Measurements from ENCODE around the gene IL3.

The IL3 gene

DNA sequence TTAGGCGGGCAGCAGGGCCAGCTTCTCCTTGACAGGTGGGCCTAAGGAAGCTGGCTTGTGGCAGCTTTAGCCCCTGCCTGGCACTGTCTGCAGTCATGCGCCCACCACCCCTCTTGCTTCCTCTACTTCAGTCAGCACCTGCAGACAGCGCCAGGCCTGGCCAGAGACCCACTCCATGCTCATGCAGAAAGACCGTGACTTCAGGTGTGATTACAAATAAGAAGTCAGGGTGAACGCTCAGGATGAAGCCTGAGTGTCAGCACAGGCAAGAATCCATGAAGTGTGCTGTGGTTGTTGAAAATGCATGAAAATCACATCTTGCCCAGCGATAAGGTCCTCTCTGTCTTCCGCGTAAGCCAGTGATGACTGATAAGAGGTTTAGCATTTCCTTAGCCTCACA is 16.5 kb downstream of the IL3 start:
- ATAC-seq: no peak
- no peak for TF ChIP-seq TCF4 (CRISPR knock-in tag; IDR thresholded peaks at IDR 0.05; ENCODE audit: borderline replicate concordance)
- no peak for TF ChIP-seq PPARA (CRISPR knock-in tag; IDR thresholded peaks at IDR 0.05; ENCODE audit: borderline replicate concordance)
- TF ChIP-seq, protein P1, sequence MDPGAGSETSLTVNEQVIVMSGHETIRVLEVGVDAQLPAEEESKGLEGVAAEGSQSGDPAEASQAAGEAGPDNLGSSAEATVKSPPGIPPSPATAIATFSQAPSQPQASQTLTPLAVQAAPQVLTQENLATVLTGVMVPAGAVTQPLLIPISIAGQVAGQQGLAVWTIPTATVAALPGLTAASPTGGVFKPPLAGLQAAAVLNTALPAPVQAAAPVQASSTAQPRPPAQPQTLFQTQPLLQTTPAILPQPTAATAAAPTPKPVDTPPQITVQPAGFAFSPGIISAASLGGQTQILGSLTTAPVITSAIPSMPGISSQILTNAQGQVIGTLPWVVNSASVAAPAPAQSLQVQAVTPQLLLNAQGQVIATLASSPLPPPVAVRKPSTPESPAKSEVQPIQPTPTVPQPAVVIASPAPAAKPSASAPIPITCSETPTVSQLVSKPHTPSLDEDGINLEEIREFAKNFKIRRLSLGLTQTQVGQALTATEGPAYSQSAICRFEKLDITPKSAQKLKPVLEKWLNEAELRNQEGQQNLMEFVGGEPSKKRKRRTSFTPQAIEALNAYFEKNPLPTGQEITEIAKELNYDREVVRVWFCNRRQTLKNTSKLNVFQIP (CRISPR knock-in tag; IDR thresholded peaks at IDR 0.05; ENCODE audit: borderline replicate concordance, low read depth): no peak
- no peak for TF ChIP-seq OSR1 (CRISPR knock-in tag; IDR thresholded peaks at IDR 0.05)

DNA sequence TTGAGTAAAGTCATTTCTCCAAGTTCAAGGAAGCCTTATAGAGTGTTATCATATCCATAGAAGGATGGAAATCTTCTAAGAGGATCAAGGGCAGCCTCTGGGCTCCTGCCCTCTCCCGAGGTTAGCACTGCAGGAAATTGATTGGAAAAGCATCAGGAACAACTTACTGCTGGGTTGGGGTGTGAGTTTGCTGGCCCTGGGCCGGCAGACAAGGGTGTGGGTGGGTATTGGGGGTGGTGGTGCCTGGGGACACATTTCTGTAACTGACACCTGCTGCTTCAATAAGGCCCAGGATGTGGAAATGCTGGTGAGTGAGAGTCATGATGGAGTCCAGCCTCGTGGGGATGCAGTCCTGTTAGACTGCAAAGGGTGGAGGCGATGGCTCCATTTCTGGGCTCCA is 18.6 kb downstream of the IL3 start:
- TF ChIP-seq ZC3H10 (CRISPR knock-in tag; IDR thresholded peaks at IDR 0.05): no peak
- TF ChIP-seq, protein P2, sequence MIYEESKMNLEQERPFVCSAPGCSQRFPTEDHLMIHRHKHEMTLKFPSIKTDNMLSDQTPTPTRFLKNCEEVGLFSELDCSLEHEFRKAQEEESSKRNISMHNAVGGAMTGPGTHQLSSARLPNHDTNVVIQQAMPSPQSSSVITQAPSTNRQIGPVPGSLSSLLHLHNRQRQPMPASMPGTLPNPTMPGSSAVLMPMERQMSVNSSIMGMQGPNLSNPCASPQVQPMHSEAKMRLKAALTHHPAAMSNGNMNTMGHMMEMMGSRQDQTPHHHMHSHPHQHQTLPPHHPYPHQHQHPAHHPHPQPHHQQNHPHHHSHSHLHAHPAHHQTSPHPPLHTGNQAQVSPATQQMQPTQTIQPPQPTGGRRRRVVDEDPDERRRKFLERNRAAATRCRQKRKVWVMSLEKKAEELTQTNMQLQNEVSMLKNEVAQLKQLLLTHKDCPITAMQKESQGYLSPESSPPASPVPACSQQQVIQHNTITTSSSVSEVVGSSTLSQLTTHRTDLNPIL (CRISPR knock-in tag; IDR thresholded peaks at IDR 0.05; ENCODE audit: low read depth): no peak
- ATAC-seq: no peak

DNA sequence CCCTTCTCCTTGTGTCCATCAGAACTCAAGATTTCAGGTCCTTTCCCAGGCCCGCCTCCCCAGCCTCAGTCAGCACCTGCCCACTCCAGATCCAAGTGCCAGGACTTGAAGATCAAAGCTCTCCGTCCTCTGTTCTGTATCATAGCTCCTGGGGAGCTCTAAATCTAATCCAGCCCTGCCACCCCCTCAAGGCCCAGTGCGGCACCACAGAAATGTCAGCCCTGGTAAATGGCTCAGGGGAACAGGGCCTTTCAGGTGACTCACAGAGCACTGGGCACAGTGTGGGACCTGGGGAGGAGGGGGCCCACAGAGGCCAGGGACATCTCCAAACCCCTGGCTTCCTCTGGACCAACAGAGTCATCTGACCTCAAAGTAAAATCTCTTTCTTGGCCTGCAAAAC is 19.2 kb downstream of the IL3 start:
- ATAC-seq: no peak
- no peak for TF ChIP-seq SNAI2 (CRISPR knock-in tag; IDR thresholded peaks at IDR 0.05)
- no peak for TF ChIP-seq ZNF8 (CRISPR knock-in tag; IDR thresholded peaks at IDR 0.05)
- TF ChIP-seq, protein P3, sequence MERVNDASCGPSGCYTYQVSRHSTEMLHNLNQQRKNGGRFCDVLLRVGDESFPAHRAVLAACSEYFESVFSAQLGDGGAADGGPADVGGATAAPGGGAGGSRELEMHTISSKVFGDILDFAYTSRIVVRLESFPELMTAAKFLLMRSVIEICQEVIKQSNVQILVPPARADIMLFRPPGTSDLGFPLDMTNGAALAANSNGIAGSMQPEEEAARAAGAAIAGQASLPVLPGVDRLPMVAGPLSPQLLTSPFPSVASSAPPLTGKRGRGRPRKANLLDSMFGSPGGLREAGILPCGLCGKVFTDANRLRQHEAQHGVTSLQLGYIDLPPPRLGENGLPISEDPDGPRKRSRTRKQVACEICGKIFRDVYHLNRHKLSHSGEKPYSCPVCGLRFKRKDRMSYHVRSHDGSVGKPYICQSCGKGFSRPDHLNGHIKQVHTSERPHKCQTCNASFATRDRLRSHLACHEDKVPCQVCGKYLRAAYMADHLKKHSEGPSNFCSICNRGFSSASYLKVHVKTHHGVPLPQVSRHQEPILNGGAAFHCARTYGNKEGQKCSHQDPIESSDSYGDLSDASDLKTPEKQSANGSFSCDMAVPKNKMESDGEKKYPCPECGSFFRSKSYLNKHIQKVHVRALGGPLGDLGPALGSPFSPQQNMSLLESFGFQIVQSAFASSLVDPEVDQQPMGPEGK (CRISPR knock-in tag; IDR thresholded peaks at IDR 0.05; ENCODE audit: borderline replicate concordance): no peak
- TF ChIP-seq ESRRG (CRISPR knock-in tag; IDR thresholded peaks at IDR 0.05): no peak
- TF ChIP-seq, protein P1 (CRISPR knock-in tag; IDR thresholded peaks at IDR 0.05; ENCODE audit: borderline replicate concordance, low read depth): no peak

- TF ChIP-seq OSR1 (CRISPR knock-in tag; IDR thresholded peaks at IDR 0.05) (no peak), ZFP3 (CRISPR knock-in tag; IDR thresholded peaks at IDR 0.05) (no peak), RARB (CRISPR knock-in tag; IDR thresholded peaks at IDR 0.05) (no peak), SNAI2 (CRISPR knock-in tag; IDR thresholded peaks at IDR 0.05) (no peak), ZC3H10 (CRISPR knock-in tag; IDR thresholded peaks at IDR 0.05) (no peak)
- TF ChIP-seq, protein P1 (CRISPR knock-in tag; IDR thresholded peaks at IDR 0.05; ENCODE audit: borderline replicate concordance, low read depth): no peak
- TF ChIP-seq, protein P3 (CRISPR knock-in tag; IDR thresholded peaks at IDR 0.05; ENCODE audit: borderline replicate concordance): no peak
- ATAC-seq: no peak
These were observed 20.1 kb downstream of the IL3 start for GRCh38 chr5:132080595-132080994.

- ATAC-seq: no peak
- TF ChIP-seq, protein P4, sequence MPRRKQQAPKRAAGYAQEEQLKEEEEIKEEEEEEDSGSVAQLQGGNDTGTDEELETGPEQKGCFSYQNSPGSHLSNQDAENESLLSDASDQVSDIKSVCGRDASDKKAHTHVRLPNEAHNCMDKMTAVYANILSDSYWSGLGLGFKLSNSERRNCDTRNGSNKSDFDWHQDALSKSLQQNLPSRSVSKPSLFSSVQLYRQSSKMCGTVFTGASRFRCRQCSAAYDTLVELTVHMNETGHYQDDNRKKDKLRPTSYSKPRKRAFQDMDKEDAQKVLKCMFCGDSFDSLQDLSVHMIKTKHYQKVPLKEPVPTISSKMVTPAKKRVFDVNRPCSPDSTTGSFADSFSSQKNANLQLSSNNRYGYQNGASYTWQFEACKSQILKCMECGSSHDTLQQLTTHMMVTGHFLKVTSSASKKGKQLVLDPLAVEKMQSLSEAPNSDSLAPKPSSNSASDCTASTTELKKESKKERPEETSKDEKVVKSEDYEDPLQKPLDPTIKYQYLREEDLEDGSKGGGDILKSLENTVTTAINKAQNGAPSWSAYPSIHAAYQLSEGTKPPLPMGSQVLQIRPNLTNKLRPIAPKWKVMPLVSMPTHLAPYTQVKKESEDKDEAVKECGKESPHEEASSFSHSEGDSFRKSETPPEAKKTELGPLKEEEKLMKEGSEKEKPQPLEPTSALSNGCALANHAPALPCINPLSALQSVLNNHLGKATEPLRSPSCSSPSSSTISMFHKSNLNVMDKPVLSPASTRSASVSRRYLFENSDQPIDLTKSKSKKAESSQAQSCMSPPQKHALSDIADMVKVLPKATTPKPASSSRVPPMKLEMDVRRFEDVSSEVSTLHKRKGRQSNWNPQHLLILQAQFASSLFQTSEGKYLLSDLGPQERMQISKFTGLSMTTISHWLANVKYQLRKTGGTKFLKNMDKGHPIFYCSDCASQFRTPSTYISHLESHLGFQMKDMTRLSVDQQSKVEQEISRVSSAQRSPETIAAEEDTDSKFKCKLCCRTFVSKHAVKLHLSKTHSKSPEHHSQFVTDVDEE (CRISPR knock-in tag; IDR thresholded peaks at IDR 0.05): no peak
- no peak for TF ChIP-seq TCF4 (CRISPR knock-in tag; IDR thresholded peaks at IDR 0.05; ENCODE audit: borderline replicate concordance)
- no peak for TF ChIP-seq ZNF565 (CRISPR knock-in tag; conservative IDR thresholded peaks at IDR 0.05; ENCODE audit: low read depth)
- TF ChIP-seq, protein P5, sequence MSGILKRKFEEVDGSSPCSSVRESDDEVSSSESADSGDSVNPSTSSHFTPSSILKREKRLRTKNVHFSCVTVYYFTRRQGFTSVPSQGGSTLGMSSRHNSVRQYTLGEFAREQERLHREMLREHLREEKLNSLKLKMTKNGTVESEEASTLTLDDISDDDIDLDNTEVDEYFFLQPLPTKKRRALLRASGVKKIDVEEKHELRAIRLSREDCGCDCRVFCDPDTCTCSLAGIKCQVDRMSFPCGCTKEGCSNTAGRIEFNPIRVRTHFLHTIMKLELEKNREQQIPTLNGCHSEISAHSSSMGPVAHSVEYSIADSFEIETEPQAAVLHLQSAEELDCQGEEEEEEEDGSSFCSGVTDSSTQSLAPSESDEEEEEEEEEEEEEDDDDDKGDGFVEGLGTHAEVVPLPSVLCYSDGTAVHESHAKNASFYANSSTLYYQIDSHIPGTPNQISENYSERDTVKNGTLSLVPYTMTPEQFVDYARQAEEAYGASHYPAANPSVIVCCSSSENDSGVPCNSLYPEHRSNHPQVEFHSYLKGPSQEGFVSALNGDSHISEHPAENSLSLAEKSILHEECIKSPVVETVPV (CRISPR knock-in tag; IDR thresholded peaks at IDR 0.05): no peak
- TF ChIP-seq BACH2 (CRISPR knock-in tag; IDR thresholded peaks at IDR 0.05; ENCODE audit: borderline replicate concordance): no peak
- no peak for TF ChIP-seq ZFP30 (CRISPR knock-in tag; IDR thresholded peaks at IDR 0.05)
- TF ChIP-seq CSDC2 (CRISPR knock-in tag; IDR thresholded peaks at IDR 0.05): no peak
- TF ChIP-seq, protein P2 (CRISPR knock-in tag; IDR thresholded peaks at IDR 0.05; ENCODE audit: low read depth): no peak
These were observed 21.0 kb downstream of the IL3 start for GRCh38 chr5:132081458-132081857.
